HG03442 (cell line): ENCODE results near the gene PSMD6.
A peak's percentile ranks its signal among the peaks of the same experiment; 100 is the strongest.

Experiments used
- ATAC-seq: cut with Tn5 transposase; IDR thresholded peaks from one replicate; pipeline ENCODE4 v1.9.1; 2021; ENCODE audit warnings: mild to moderate bottlenecking, moderate library complexity; ENCODE audit not compliant: unreplicated experiment

Gene PSMD6

GRCh38 chr3:64046996-64047594, 23.8 kb upstream of the PSMD6 start:
- ATAC-seq = no peak

GRCh38 chr3:64046592-64046991, 23.3 kb upstream of the PSMD6 start:
- no peak for ATAC-seq

- no peak for ATAC-seq
Observed at GRCh38 chr3:64042952-64043351, 19.7 kb upstream of the PSMD6 start.

DNA sequence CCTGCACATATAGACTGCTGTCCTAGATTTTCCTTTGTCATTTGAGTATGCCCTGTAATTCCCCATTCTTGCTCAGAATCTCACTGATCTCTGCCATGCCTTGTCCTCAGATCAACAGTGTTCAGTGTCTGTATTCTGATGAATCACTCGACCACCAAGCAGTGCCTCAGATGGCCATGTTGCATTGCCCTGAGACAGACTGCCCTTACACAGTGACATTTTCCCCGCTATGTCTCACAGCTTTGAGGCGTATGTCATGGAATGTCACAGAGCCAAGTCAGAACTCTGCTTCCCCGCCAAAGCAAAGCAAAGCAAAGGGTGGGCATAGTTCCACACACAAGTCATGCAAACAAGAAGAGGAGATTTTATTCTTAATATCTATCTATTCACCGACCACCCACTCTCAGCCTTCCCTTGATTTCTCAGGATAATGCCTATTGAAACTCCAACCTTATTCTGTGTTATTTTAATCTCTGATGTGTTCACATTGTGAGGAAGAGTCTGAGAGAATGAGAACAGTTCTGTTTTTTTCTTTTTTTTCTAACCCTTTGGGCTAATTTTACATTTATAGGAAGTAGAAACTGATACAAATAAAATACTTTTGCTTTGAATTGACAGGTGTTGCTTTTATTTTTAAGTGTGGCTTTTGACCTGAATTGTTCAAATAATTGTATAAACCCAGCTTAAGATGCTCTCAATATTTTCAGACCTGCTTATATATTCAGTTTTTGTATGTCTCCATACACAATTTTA, 16.9 kb upstream of the PSMD6 start:
- ATAC-seq = no peak

DNA sequence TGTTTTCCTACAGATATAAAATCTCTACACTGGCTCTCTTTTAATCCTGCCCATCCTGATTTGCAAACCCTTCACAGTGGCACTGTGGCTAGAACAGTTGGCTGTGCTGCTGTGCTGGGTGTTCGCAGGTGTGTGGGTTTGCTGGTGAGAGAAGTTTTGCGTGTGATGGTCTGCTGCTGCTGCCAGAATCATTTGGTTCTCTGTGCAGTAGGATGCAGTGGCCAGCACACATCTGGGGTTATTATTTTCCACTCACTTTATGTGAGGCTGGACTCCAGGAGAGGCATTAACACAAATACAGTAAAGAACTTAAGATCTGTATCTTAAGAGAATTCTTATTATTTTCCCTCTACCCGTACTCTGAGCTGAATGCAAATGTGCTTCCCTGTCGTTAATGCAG, 16.0 kb upstream of the PSMD6 start:
- ATAC-seq = no peak

DNA sequence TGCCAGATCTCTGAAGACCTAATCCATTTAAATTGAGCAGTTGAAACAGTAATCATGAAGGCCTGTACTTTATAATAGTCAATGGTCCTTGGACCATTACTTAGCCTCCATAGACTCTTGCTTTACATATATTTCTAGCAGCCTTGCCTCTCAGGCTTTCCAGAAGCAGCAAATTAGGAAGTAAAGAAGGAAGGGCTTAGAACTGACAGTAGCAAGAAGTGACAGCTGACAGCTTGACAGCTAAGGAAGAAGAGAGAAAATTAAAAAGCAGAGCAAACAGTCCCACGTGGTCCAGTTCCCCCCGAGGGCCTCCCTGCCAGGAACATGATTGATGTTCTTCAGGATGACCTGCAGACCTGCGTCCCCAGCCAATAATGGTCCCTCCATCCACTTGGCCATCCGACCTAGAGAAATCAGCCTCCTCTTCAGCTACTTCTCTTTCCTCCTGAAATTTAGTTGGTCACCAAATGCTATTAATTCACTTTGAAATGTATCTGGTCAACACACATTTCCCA, 15.0 kb upstream of the PSMD6 start:
- no peak for ATAC-seq

DNA sequence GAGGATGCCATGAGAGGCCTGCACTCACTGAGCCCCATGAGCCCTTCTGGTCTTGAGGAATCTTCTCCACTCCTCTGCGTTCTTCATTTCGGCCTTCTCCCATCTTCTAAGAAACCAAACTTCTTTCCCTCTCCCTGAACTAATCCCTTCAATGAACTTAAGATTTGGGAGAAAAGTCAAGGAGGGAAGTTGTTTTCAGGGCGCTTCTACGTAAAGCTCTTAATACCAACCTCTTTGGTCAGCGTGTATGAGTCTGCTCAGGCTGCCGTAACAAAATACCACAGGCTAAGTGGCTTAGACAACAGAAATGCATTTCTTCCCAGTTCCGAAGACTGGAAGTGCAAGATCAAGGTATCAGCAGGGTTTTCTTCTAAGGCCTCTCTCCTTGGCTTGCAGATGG, 13.8 kb upstream of the PSMD6 start:
- ATAC-seq = no peak

DNA sequence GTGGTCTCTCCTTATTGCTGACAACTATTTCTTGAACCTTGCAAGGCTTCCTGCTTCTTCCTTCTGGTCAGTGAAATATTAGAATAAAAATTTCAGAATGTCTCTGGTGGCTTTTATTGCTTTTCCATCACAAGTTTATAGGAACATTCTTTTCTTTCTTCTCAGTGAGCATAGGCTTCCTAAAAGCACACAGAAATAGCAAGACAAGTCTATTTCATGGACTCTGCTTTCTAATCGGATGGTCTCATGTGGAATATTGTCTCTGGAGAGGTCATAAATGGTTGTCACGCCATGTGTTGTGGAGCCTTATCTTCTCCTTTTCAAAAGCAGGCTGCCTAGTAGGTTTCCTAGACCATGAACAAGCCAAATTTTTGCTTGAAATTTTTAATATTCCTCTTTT, 9.8 kb upstream of the PSMD6 start:
- no peak for ATAC-seq

GRCh38 chr3:64031540-64032508, 8.5 kb upstream of the PSMD6 start:
- no peak for ATAC-seq

GRCh38 chr3:64030741-64031140, 7.4 kb upstream of the PSMD6 start:
- ATAC-seq = peak; percentile 97

DNA sequence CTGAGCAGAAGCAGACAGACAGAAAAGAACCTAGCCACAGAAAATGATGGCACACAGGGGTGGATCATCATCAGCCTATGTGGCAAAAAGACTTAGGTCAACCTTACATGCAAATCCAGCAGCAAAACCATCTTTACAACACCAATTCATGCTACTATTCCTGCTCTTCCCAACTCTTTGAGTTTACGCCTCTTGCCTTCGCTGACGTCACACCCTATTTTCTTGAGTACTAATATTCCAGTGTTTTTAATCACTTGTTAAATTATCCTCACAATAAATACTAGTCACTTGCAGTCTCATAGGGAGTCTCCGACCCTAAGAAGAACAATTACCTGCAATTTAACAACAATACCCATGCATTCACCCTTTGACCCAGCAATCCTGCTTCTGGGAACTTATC, 6.0 kb upstream of the PSMD6 start:
- ATAC-seq = no peak

GRCh38 chr3:64028754-64029153, 5.5 kb upstream of the PSMD6 start:
- ATAC-seq = no peak

DNA sequence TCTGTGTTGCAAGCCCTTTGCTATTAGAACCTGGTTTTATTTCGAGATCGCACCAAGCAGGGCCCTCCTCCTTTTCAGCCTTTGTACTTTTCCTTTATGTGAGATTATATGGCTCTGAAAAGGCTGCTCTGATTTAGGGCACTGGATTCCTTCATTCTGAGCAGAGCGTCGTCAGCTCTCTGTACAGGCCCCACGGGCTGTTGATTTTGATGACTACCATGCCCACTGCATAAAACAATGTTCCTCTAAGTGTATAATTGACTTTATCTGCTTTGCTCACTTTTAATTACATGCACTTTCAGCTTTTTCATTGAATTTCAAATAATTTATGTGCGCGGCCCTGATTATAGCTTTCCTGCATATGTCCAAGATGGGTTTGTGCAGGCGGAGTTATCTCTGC, 4.4 kb upstream of the PSMD6 start:
- ATAC-seq = no peak

DNA sequence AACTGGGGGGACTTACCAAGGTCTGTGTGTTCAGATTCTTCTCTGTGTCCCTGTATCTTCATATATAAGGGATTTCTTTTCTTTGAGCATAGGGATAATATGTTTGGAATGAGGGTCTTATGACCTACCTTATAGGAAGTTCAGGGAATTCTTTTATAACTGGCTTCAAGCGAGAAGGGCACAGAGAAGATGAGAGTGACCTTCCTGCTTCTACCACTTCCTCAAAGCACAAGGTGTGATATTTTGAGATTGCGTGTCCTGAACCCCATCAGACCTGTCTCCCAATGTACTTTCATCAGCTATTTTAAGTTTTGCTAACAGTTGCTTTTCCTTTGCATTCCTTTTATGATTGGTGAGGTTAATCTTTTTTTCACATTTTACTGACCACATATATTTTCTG, 3.1 kb upstream of the PSMD6 start:
- no peak for ATAC-seq

DNA sequence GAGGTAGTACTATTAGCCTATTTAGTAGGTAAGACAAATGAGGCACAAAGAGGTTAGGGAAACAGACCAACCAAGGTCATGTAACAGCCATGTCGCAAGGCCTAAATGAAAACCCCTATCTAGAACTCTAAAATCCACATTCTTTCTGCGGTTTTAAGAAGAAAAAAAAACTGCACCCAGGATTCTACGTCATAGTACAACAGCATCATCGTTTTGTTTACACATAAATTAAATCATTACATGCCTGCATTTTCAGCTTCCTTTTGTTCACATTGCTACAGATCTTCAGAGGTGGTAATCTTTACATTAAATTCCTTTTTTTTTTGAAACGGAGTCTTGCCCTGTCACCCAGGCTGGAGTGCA, 548 bp upstream of the PSMD6 start:
- ATAC-seq = no peak

DNA sequence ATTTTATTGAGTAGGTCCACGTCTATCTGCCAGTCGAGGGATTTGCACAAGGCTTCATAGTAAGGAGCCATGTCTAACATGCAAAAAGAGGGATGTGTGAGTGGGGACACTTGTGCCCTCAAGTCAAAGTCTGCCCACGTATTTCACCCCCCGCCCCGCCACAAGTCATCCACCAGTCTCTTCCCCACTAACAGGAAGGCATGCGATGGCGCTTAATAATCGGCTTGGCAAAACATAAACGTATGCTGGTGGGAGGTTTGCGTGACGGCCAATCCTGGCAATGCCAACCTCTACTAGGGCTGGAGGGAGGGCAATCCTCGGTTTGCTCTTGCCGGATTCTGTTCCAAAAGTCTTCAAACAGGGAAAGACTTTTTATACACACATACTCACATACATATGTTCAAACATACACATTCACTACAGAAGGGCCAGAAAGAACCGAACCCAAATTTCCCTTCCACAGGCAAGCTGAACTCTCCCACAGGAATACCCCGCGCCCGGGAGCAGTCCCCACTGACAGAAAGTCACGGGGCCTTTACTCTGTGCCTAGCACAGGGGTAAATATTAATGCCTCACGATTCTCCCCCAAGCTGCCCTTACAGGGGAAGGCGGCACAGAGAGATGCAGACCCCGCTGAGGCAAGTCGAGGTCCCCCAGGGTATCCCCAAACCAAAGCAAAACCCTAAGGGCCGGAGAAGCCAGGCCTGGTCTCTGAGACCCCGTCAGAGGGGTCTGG, 675 bp downstream of the PSMD6 start:
- ATAC-seq = no peak

- no peak for ATAC-seq
Observed at GRCh38 chr3:64021922-64022321, 1.4 kb downstream of the PSMD6 start.

DNA sequence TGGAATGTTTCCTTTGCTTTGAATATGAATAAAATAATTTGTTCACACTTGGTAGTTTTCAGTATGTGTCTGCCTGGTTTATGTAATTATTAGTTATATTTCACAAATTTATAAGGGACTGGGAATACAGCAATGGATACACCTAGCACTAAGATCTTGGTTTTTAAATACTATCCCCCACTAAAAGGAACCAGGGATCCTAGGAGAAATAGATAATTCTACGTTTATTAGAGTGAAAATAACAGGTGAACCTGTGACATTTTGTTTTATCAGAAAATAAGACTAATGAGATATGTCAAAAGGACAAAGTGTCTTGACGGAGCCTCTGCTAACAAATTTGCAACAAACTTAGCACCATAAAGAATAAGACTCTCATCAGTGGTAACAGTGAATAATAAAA, 3.4 kb downstream of the PSMD6 start:
- ATAC-seq = no peak

GRCh38 chr3:64019271-64019670, 4.0 kb downstream of the PSMD6 start:
- ATAC-seq = no peak

DNA sequence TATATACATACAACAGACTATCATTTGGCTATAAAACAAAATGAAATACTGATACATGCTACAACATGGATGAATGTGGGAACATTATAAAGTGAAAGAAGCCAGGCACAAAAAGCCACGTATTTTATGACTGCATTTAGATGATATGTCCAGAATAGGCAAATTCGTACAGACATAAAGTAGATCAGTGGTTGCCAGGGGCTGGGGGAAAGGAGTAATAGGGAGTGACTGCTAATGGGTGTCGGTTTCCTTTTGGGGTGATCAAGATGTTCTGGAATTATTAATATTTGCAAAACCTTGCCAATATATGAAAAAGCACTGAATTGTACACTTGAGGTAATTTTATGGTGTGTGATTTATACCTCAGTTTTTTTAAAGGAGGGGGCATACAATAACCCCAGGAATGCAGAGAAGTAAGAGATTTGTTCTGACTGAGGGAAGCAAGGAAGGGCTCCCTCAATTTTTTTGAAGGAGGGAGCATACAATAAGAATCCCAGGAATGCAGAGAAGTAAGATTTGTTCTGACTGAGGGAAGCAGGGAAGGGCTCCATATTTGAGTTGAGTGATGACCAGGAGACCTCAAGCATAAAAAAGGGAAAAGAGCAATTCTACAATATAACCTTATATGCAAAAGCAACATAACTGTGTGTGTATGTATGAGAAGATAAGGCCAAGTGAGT, 6.2 kb downstream of the PSMD6 start:
- no peak for ATAC-seq
